Measurements from ENCODE around the gene TMEM63B.
"Not testable (repeated sequence)": the region's sequence is repeated elsewhere in the genome, so short reads cannot be mapped to it uniquely, and the experiment has no call there.

TMEM63B gene

GRCh38 chr6:44094403-44095242 lies 32.7 kb upstream of the TMEM63B start:
- DNase-seq (ENCODE audit: low spot score), result no peak

GRCh38 chr6:44095243-44095623 lies 32.1 kb upstream of the TMEM63B start:
- DNase-seq (ENCODE audit: low spot score), result not testable (repeated sequence)

GRCh38 chr6:44096612-44097011 lies 30.7 kb upstream of the TMEM63B start:
- DNase-seq (ENCODE audit: low spot score), result peak; percentile 68

- no peak for DNase-seq (ENCODE audit: low spot score)
These were observed 29.5 kb upstream of the TMEM63B start for GRCh38 chr6:44097782-44098317.

GRCh38 chr6:44099192-44099591 lies 28.2 kb upstream of the TMEM63B start:
- DNase-seq (ENCODE audit: low spot score), result no peak

- peak; percentile 55 for DNase-seq (ENCODE audit: low spot score)
These were observed 27.2 kb upstream of the TMEM63B start for GRCh38 chr6:44100088-44100550.

GRCh38 chr6:44101832-44102231 lies 25.5 kb upstream of the TMEM63B start:
- no peak for DNase-seq (ENCODE audit: low spot score)

- peak; percentile 58 for DNase-seq (ENCODE audit: low spot score)
These were observed 24.8 kb upstream of the TMEM63B start for GRCh38 chr6:44102527-44102926.

- DNase-seq (ENCODE audit: low spot score), result no peak
These were observed 22.8 kb upstream of the TMEM63B start for GRCh38 chr6:44104481-44105021.

- DNase-seq (ENCODE audit: low spot score), result no peak
These were observed 22.2 kb upstream of the TMEM63B start for GRCh38 chr6:44105146-44105545.

- no peak for DNase-seq (ENCODE audit: low spot score)
These were observed 21.2 kb upstream of the TMEM63B start for GRCh38 chr6:44105993-44106740.

- DNase-seq (ENCODE audit: low spot score), result no peak
These were observed 20.3 kb upstream of the TMEM63B start for GRCh38 chr6:44107017-44107416.

GRCh38 chr6:44108471-44108870 lies 18.9 kb upstream of the TMEM63B start:
- DNase-seq (ENCODE audit: low spot score), result no peak

- DNase-seq (ENCODE audit: low spot score), result no peak
These were observed 18.1 kb upstream of the TMEM63B start for GRCh38 chr6:44109212-44109611.

GRCh38 chr6:44110005-44110676 lies 17.2 kb upstream of the TMEM63B start:
- no peak for DNase-seq (ENCODE audit: low spot score)

- no peak for DNase-seq (ENCODE audit: low spot score)
These were observed 16.4 kb upstream of the TMEM63B start for GRCh38 chr6:44110966-44111365.

GRCh38 chr6:44111434-44112417 lies 15.6 kb upstream of the TMEM63B start:
- DNase-seq (ENCODE audit: low spot score), result no peak

- no peak for DNase-seq (ENCODE audit: low spot score)
These were observed 13.9 kb upstream of the TMEM63B start for GRCh38 chr6:44113414-44113813.

GRCh38 chr6:44115866-44116265 lies 11.5 kb upstream of the TMEM63B start:
- DNase-seq (ENCODE audit: low spot score), result no peak

GRCh38 chr6:44116641-44117382 lies 10.5 kb upstream of the TMEM63B start:
- no peak for DNase-seq (ENCODE audit: low spot score)

Measured in ecto neural progenitor cell (in vitro differentiated cells).